ENCODE results near the gene CPLX3.

The CPLX3 gene

DNA sequence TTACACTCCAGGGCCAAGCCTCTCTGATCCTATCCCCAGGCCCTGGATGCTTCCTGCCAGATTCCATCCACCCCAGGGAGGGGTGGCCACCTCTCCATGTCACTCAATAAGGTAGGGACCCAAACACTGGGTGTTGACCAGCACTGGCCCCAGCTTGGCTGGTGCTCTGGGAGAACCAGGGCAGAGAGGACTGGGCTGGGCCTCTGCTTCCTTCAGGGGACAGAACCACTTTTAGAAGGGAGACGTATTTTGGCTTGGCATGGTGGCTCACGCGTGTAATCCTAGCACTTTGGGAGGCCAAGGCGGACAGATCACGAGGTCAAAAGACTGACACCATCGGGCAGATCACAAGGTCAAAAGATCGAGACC lies 4.7 kb upstream of the CPLX3 start:
- TF ChIP-seq, protein P1, sequence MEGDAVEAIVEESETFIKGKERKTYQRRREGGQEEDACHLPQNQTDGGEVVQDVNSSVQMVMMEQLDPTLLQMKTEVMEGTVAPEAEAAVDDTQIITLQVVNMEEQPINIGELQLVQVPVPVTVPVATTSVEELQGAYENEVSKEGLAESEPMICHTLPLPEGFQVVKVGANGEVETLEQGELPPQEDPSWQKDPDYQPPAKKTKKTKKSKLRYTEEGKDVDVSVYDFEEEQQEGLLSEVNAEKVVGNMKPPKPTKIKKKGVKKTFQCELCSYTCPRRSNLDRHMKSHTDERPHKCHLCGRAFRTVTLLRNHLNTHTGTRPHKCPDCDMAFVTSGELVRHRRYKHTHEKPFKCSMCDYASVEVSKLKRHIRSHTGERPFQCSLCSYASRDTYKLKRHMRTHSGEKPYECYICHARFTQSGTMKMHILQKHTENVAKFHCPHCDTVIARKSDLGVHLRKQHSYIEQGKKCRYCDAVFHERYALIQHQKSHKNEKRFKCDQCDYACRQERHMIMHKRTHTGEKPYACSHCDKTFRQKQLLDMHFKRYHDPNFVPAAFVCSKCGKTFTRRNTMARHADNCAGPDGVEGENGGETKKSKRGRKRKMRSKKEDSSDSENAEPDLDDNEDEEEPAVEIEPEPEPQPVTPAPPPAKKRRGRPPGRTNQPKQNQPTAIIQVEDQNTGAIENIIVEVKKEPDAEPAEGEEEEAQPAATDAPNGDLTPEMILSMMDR (conservative IDR thresholded peaks at IDR 0.05; ENCODE audit: low read depth, low read length), result no peak
- no peak for DNase-seq (ENCODE audit: low read depth)
- H3K4me3 ChIP-seq (ENCODE audit: low read depth, low read length), result no peak overlapping the region

DNA sequence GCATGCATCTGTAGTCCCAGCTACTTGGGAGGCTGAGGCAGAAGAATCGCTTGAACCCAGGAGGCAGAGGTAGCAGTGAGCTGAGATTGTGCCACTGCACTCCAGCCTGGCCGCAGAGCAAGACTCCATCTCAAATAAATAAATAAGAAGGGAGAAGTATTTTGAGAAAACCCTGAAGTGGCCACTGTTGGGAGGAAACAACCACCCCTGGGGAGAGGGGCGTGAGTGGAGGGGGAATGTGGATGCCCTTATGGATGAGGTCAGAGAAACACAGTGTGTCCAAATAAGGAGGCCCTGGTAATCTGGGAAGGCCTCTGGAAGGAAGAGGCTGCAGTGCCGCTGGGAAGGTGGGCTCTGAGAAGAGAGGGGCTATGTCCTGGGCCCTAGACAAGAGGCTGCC lies 4.2 kb upstream of the CPLX3 start:
- TF ChIP-seq, protein P1 (conservative IDR thresholded peaks at IDR 0.05; ENCODE audit: low read depth, low read length), result no peak
- no peak for DNase-seq (ENCODE audit: low read depth)
- no peak overlapping the region for H3K4me3 ChIP-seq (ENCODE audit: low read depth, low read length)

DNA sequence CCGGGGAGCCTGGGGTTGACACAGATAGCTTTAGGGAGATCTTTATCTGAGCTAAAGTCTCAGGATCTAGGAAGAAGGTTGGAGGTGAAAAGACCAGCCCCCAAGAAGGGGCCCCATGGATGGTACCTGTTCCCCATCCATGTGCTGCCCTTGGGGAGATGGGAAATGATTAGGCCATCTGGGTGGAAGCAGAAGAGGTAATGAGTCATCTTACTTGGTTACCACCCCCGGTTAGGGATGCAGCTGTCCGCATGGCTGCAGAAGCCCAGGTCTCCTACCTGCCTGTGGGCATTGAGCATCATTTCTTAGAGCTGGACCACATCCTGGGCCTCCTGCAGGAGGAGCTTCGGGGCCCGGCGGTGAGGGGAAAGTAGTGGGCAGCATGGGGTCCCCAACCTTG lies 3.1 kb upstream of the CPLX3 start:
- no peak overlapping the region for H3K4me3 ChIP-seq (ENCODE audit: low read depth, low read length)
- TF ChIP-seq, protein P1 (conservative IDR thresholded peaks at IDR 0.05; ENCODE audit: low read depth, low read length), result no peak
- DNase-seq (ENCODE audit: low read depth), result no peak

DNA sequence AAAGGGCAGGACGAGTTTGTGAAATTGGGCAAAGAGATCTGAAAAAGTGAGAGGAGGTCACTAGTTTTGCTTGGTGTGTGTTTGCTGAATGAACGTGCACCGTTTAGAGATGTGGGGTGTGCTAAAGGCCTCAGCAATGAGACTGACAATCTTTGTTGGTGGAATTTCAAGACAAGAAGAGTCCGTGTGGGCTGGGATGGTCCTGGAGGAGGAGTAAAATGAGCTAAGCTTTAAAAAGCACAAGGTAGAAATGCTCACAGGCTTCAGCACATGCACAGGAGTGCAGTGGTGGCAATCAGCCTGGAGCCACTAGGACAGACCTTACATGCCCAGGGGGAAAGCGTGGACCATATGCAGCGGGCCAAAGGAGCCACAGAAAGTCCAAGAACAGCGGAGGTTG lies 1.5 kb upstream of the CPLX3 start:
- TF ChIP-seq, protein P1 (conservative IDR thresholded peaks at IDR 0.05; ENCODE audit: low read depth, low read length), result no peak
- no peak for DNase-seq (ENCODE audit: low read depth)
- no peak overlapping the region for H3K4me3 ChIP-seq (ENCODE audit: low read depth, low read length)

DNA sequence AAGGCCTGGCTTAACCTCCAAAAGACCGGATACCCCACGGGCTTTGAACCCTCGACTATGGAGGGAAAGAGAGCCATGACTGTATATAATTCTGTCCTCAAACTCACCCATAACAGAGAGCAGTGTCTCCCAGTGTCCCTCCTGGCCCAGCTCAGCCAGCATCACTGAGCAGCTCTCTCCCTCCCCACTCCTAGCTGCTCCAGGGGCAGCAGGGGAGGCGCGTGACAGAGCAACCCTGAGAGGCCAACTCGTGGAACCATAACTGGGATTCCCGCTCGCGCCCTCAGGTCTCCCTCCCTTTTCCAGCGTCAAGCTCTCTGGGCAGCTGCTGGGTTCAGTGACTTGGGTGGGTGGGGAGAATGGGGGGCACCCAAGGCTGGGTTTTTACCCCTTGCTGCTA lies 561 bp upstream of the CPLX3 start:
- TF ChIP-seq, protein P1 (conservative IDR thresholded peaks at IDR 0.05; ENCODE audit: low read depth, low read length), result no peak
- no peak for DNase-seq (ENCODE audit: low read depth)
- H3K4me3 ChIP-seq (ENCODE audit: low read depth, low read length), result no peak overlapping the region

DNA sequence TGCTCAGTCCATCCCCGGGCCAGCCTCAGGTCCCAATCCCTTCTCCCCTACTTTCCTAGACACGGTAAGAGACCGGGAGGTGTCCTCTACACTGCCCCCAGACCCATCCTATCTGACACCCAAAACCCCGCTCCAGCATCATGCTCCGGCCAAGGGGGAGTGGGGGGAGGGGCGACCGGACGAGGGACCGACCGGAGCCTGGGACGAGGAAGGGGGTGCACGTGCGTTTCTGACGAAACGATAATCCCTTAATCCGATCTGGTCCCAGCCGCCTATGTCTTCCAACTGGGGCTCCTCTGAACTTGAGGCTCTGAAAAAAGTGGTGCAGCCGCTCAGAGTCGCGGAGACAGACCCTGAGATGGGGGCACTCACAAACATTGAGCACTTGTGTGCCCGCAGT lies 494 bp downstream of the CPLX3 start:
- H3K4me3 ChIP-seq (ENCODE audit: low read depth, low read length), result no peak overlapping the region
- TF ChIP-seq, protein P1 (conservative IDR thresholded peaks at IDR 0.05; ENCODE audit: low read depth, low read length), result no peak
- no peak for DNase-seq (ENCODE audit: low read depth)

DNA sequence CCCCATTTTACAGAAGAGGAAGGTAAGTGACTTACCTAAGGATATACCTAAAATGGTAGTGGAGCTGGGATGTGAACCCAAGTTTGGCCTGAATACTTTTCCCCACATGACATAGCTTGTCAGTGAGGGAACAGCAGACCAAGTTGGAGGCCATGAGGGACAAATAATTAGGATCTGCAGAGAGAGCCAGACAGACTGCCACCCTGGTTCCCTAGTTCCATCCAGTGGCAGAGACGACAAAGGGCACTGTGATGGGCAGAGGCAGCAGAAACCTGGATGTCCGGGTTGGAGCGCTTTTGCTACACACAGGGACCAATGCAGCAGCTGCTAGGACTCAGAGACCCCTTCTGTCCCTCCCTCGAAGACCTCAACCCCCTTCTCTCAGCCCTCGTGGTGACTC lies 1.2 kb downstream of the CPLX3 start:
- no peak for DNase-seq (ENCODE audit: low read depth)
- H3K4me3 ChIP-seq (ENCODE audit: low read depth, low read length), result no peak overlapping the region
- TF ChIP-seq, protein P1 (conservative IDR thresholded peaks at IDR 0.05; ENCODE audit: low read depth, low read length), result no peak

All from choroid plexus epithelial cell (primary cell).